Caki2 (cell line): ENCODE data around the gene EPHA5. TPM values are rescaled to one million over a fixed set of nuclear protein-coding genes. Genes with fewer than 3 reads are reported as not detected.

ENCODE experiments used
- DNase-seq: peaks from one replicate; pipeline ENCODE4 v3.0.0-alpha.2; 2015; ENCODE audit warnings: low read depth
- in situ Hi-C: cut with HindIII; loops from 2 replicates; pipeline ENCODE4 v1.10.0; 2016; ENCODE audit warnings: low sequenced_read_pairs, low pct_unique_long_range_greater_than_20kb, mixed read lengths
- total RNA-seq: library from RNA; depleted of rRNA; stranded (reverse); fragments of >200 nt; shearing (Covaris generic); gene quantifications from 2 replicates; pipeline ENCODE4 v1.2.3, GENCODE V29; 2014; ENCODE audit warnings: low replicate concordance

Gene EPHA5
- total RNA-seq, 1 experiment from 2014 or later: not detected

- in situ Hi-C loops: no loop called here
- no peak for DNase-seq
Observed at GRCh38 chr4:65407483-65407882, 262.8 kb downstream of the EPHA5 start.

GRCh38 chr4:65401083-65401482 is 269.2 kb downstream of the EPHA5 start:
- no peak for DNase-seq
- in situ Hi-C loops: no loop called here

- in situ Hi-C loops: no loop called here
Observed at GRCh38 chr4:65399084-65399483, 271.2 kb downstream of the EPHA5 start.

GRCh38 chr4:65393078-65393477 is 277.2 kb downstream of the EPHA5 start:
- no peak for DNase-seq
- in situ Hi-C loops: no loop called here

More at GRCh38 chr4:65399084-65399483, 271.2 kb downstream of the EPHA5 start:
- DNase-seq: no peak

- DNase-seq: no peak
- in situ Hi-C loops: no loop called here
Observed at GRCh38 chr4:65392488-65392887, 277.8 kb downstream of the EPHA5 start.

GRCh38 chr4:65391814-65392213 is 278.5 kb downstream of the EPHA5 start:
- in situ Hi-C loops: no loop called here
- DNase-seq: no peak

- in situ Hi-C loops: no loop called here
- no peak for DNase-seq
Observed at GRCh38 chr4:65391382-65391781, 278.9 kb downstream of the EPHA5 start.

- in situ Hi-C loops: no loop called here
- no peak for DNase-seq
Observed at GRCh38 chr4:65386927-65387326, 283.4 kb downstream of the EPHA5 start.

- in situ Hi-C loops: no loop called here
- DNase-seq: no peak
Observed at GRCh38 chr4:65383589-65384305, 286.5 kb downstream of the EPHA5 start.

GRCh38 chr4:65381648-65382047 is 288.6 kb downstream of the EPHA5 start:
- DNase-seq: no peak
- in situ Hi-C loops: no loop called here

- no peak for DNase-seq
- in situ Hi-C loops: no loop called here
Observed at GRCh38 chr4:65370709-65371108, 299.6 kb downstream of the EPHA5 start.

GRCh38 chr4:65367306-65367705 is 303.0 kb downstream of the EPHA5 start:
- DNase-seq: no peak
- in situ Hi-C loops: no loop called here

GRCh38 chr4:65358914-65359313 is 311.4 kb downstream of the EPHA5 start:
- DNase-seq: no peak
- in situ Hi-C loops: no loop called here

GRCh38 chr4:65353098-65353497 is 317.2 kb downstream of the EPHA5 start:
- in situ Hi-C loops: no loop called here

GRCh38 chr4:65344278-65344825 is 325.9 kb downstream of the EPHA5 start:
- in situ Hi-C loops: no loop called here
- no peak for DNase-seq

More at GRCh38 chr4:65353098-65353497, 317.2 kb downstream of the EPHA5 start:
- DNase-seq: no peak

GRCh38 chr4:65343342-65343741 is 326.9 kb downstream of the EPHA5 start:
- in situ Hi-C loops: no loop called here
- no peak for DNase-seq

- in situ Hi-C loops: no loop called here
- no peak for DNase-seq
Observed at GRCh38 chr4:65341557-65341956, 328.7 kb downstream of the EPHA5 start.

GRCh38 chr4:65340382-65341109 is 329.7 kb downstream of the EPHA5 start:
- in situ Hi-C loops: no loop called here
- no peak for DNase-seq

- in situ Hi-C loops: no loop called here
- no peak for DNase-seq
Observed at GRCh38 chr4:65337371-65337770, 332.9 kb downstream of the EPHA5 start.
